Loucy (cell line): ENCODE measurements around the gene PFDN4.

Source experiments
- CTCF ChIP-seq: fragments of 200-600 bp; sonication (generic); conservative IDR thresholded peaks from 2 replicates; pipeline ENCODE4 v1.5.1; 2014; ENCODE audit warnings: mild to moderate bottlenecking, antibody characterized with exemption, low read length
- EZH2phosphoT487 ChIP-seq: fragments of 200-600 bp; IDR thresholded peaks from 2 replicates; pipeline ENCODE4 v1.6.1; 2018; ENCODE audit warnings: antibody characterized with exemption, mild to moderate bottlenecking, moderate library complexity, borderline replicate concordance

- no peak for TF ChIP-seq EZH2phosphoT487
- no peak for TF ChIP-seq CTCF
These were observed 6.5 kb upstream of the PFDN4 start for GRCh38 chr20:54201268-54201846.
